K562 (cell line): ENCODE results near the gene NBEAL2. TPM values are rescaled to one million over a fixed set of nuclear protein-coding genes. Genes with fewer than 3 reads are reported as not detected.

ENCODE experiments used
- AFF1 ChIP-seq, 2 experiments: fragments of 450-650 bp; IDR thresholded peaks; 2 replicates each; pipeline ENCODE4 v1.6.1; 2018; ENCODE audit warnings: mild to moderate bottlenecking in 2 of 2, low read depth in 1 of 2; ENCODE audit not compliant: partially characterized antibody in 2 of 2
- ARID3B ChIP-seq: fragments of 250-450 bp; sonication (Bioruptor Pico); IDR thresholded peaks from 2 replicates; pipeline ENCODE4 v1.4.0; 2020; ENCODE audit warnings: borderline replicate concordance
- CEBPG ChIP-seq, 3 experiments: fragments of 200-800 bp in 1 of 3; sonication (Bioruptor generic) in 1 of 3; sonication (generic) in 1 of 3; formaldehyde crosslinking in 1 of 3; IDR thresholded peaks in 2 of 3; conservative IDR thresholded peaks in 1 of 3; 2 replicates each; pipeline versions ENCODE4 v1.6.1 to v1.8.0; 2016 to 2022; ENCODE audit warnings: missing compliant biosample characterization in 2 of 3, missing genetic modification characterization in 2 of 3, mild to moderate bottlenecking in 1 of 3, missing genetic modification reagents in 1 of 3
- CLOCK ChIP-seq: fragments of 250-450 bp; sonication (Bioruptor Pico); IDR thresholded peaks from 2 replicates; pipeline ENCODE4 v1.4.0; 2020; ENCODE audit warnings: mild to moderate bottlenecking, moderate library complexity, borderline replicate concordance
- HIVEP1 ChIP-seq: fragments of 250-450 bp; sonication (Bioruptor Pico); IDR thresholded peaks from 2 replicates; pipeline ENCODE4 v1.4.0; 2020; ENCODE audit warnings: mild to moderate bottlenecking
- MYC ChIP-seq, 2 experiments: fragments of 250-450 bp in 1 of 2; sonication (Bioruptor Pico) in 1 of 2; IDR thresholded peaks; 2 replicates each; pipeline versions ENCODE4 v1.5.1 to v1.6.1; 2012 to 2021; ENCODE audit warnings: low read depth in 2 of 2, borderline replicate concordance in 1 of 2, improper control_type of control experiment in 1 of 2, low read length in 1 of 2, mild to moderate bottlenecking in 1 of 2, moderate library complexity in 1 of 2
- PHF8 ChIP-seq: fragments of 200-600 bp; sonication (generic); IDR thresholded peaks from 2 replicates; pipeline ENCODE4 v1.6.1; 2012; ENCODE audit warnings: mixed run types, mild to moderate bottlenecking, inconsistent platforms, low read length, moderate library complexity, borderline replicate concordance
- SETDB1 ChIP-seq: IDR thresholded peaks from one replicate; pipeline ENCODE4 v1.6.1; 2012; ENCODE audit warnings: low read length, control low read depth, inconsistent platforms
- ZNF316 ChIP-seq: fragments of 450-650 bp; IDR thresholded peaks from 2 replicates; pipeline ENCODE4 v1.6.1; 2016
- ZNF444 ChIP-seq: fragments of 250-450 bp; sonication (Bioruptor Pico); IDR thresholded peaks from 2 replicates; pipeline ENCODE4 v1.4.0; 2020; ENCODE audit warnings: mild to moderate bottlenecking, moderate library complexity
- polyA plus RNA-seq, 8 experiments: library from polyadenylated mRNA; depleted of rRNA in 4 of 8; stranded (reverse) in 5 of 8; unstranded in 3 of 8; fragments of >200 nt; fragmentation: Nextera tagmentation in 2 of 8; fragmentation: Illumina TruSeq in 1 of 8; extraction: Ambion mirVana in 2 of 8; extraction: Trizol in 1 of 8; gene quantifications; 2 replicates each; pipeline versions ENCODE4 v1.2.1 to v1.2.3, GENCODE V29; 2011 to 2014; ENCODE audit warnings: inconsistent platforms in 1 of 8, missing spikeins in 1 of 8
- total RNA-seq, 7 experiments: library from RNA; depleted of rRNA in 6 of 7; stranded (reverse); fragments of >200 nt in 6 of 7; fragmentation: Illumina TruSeq in 2 of 7; extraction: Trizol in 2 of 7; gene quantifications; 2 replicates each; pipeline versions ENCODE4 v1.2.1 to v1.2.3, GENCODE V29; 2011 to 2021; ENCODE audit warnings: low replicate concordance in 1 of 7

The NBEAL2 gene
- total and polyA plus RNA-seq, 9 of the 15 experiments (the other 6 are each of a cell fraction or from before 2014, with no cell fraction given): 0.06 to 114 (median 29.6) TPM

- TF ChIP-seq CLOCK (no peak), AFF1 (IDR thresholded peaks at IDR 0.05; ENCODE audit: low read depth in 1 of 2, partially characterized antibody in 2 of 2) (no peak), ZNF444 (CRISPR knock-in tag) (no peak), ZNF316 (no peak), HIVEP1 (no peak), SETDB1 (no peak), ARID3B (CRISPR knock-in tag) (no peak), PHF8 (no peak), CEBPG (CRISPR knock-in tag; IDR thresholded peaks at IDR 0.05) (no peak), CEBPG (tag; conservative IDR thresholded peaks at IDR 0.05 in 1 of 2, IDR thresholded peaks at IDR 0.05 in 1 of 2) (no peak), MYC (IDR thresholded peaks at IDR 0.05; ENCODE audit: low read depth, low read length) (no peak), MYC (CRISPR knock-in tag; IDR thresholded peaks at IDR 0.05; ENCODE audit: borderline replicate concordance, low read depth) (no peak)
- TF ChIP-seq, all 486 proteins: peak for 0
Measured at GRCh38 chr3:46930945-46931403, 48.5 kb upstream of the NBEAL2 start (continued).
